DND-41 (cell line): Measurements from ENCODE around the gene OPRL1.

ENCODE experiments used
- EZH2 ChIP-seq: IDR thresholded peaks from 3 replicates; pipeline ENCODE4 v1.6.1; 2012; ENCODE audit warnings: borderline replicate concordance, low read depth, mild to moderate bottlenecking, moderate library complexity, low read length, inconsistent platforms; ENCODE audit not compliant: severe bottlenecking
- TF ChIP-seq, protein P1 (sequence below): IDR thresholded peaks from 2 replicates; pipeline ENCODE4 v1.5.1; 2012; ENCODE audit warnings: borderline replicate concordance, low read length, moderate library complexity, mild to moderate bottlenecking; ENCODE audit not compliant: poor library complexity, severe bottlenecking; ENCODE audit errors: extremely low read depth

DNA sequence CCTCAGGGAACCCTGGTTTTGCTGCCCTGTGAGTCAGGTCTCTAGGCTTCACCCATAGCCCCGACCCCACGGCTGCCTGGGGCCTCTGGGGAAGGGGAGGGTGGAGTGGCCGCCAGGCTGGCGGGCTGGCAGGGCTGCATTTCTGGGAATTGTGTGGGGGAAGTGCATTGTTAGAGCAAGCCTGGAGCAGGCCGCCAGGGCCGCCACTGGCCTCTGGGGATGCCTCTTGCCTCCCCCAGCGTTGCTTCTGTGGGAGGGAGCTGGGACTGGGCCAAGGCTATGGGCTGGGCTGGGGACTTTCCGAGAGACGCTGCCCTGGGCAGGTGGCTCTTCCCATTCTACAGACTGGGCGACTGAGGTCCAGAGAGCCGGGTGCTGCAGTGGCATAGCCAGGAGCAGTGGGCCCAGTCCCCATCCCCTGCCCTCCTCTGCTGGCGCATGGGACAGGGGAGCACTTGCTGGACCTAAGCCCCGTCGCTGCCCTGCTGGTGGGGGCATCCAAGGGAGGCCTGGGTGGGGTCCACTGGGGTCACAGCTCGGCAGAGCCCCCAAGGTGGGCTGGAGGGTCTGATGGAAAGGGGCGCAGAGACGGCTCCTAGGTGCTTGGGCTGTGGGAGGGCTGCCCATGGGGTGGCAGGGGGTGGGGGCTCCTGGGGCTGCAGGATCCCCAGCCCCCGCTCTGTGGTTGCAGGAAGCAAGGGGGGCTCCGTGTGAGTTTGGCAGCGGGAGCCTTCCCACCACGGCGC lies 23.8 kb upstream of the OPRL1 start:
- TF ChIP-seq, protein P1, sequence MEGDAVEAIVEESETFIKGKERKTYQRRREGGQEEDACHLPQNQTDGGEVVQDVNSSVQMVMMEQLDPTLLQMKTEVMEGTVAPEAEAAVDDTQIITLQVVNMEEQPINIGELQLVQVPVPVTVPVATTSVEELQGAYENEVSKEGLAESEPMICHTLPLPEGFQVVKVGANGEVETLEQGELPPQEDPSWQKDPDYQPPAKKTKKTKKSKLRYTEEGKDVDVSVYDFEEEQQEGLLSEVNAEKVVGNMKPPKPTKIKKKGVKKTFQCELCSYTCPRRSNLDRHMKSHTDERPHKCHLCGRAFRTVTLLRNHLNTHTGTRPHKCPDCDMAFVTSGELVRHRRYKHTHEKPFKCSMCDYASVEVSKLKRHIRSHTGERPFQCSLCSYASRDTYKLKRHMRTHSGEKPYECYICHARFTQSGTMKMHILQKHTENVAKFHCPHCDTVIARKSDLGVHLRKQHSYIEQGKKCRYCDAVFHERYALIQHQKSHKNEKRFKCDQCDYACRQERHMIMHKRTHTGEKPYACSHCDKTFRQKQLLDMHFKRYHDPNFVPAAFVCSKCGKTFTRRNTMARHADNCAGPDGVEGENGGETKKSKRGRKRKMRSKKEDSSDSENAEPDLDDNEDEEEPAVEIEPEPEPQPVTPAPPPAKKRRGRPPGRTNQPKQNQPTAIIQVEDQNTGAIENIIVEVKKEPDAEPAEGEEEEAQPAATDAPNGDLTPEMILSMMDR, result no peak
- TF ChIP-seq EZH2, result no peak
